ENCODE data around the gene WDR18. TPM values are rescaled to one million over a fixed set of nuclear protein-coding genes. Genes with fewer than 3 reads are reported as not detected.

The WDR18 gene
- total and polyA plus RNA-seq, 8 donors: 12.3 to 84.8 (median 23.3) TPM

DNA sequence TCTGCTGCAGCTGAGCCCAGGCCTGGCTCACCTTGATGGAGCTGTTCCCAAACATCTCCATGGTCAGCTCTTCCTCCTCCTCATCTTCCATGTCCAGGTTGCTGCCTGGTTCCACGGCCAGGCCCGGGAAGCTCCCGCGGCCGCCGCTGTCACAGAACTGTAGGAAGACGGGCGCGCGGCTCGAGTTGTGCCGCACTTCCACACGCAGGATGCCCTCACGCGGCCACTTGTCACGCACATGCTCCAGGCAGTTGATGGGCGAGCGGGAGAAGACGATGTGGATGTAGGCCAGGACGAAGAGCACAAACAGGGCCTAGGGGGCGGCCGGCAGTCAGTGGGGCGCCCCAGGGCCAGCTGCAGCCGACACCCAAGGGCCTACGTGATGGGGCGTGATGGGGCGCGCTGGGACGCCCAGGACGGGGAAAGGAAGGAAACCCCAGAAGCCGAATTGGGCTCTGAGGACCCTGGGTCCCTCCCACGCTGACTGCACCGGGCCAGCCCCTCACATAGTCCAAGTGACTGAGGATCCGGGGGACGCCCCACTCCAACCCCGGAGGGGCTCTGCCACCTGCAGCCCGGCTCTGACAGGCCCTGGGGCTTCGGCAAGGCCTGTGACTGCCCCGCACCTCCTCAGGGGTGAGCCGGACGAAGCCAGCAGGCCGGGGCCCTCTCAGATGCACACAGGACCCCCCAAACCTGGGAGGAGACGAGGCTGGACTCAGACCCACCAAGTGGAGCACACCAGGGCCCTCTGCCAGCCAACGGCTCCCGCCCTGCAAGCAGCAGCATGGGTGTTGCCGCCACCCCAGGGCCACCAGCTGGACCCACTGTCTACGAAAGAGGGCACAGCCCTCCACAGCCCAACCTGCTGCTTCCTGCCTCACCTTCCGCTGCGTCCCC lies 30.3 kb downstream of the WDR18 start:
- DNase-seq (peak in 2 of 6 donors; percentile 61 to 74), ATAC-seq (no peak), FAIRE-seq (no peak)
- no peaks in the 10 kb centered on the region for H3K27me3 ChIP-seq
- H3K4me1 ChIP-seq: peaks cover 26 to 35% (median 31%) of the 10 kb centered on the region in 3 donors
- peaks cover 0 to 47% (median 21%) of the 10 kb centered on the region in 3 donors for H3K36me3 ChIP-seq
- WGBS, 2 donors: 93 to 97% methylated on average over 43 to 49 of the region's 49 CpGs
- TF ChIP-seq, protein P1, sequence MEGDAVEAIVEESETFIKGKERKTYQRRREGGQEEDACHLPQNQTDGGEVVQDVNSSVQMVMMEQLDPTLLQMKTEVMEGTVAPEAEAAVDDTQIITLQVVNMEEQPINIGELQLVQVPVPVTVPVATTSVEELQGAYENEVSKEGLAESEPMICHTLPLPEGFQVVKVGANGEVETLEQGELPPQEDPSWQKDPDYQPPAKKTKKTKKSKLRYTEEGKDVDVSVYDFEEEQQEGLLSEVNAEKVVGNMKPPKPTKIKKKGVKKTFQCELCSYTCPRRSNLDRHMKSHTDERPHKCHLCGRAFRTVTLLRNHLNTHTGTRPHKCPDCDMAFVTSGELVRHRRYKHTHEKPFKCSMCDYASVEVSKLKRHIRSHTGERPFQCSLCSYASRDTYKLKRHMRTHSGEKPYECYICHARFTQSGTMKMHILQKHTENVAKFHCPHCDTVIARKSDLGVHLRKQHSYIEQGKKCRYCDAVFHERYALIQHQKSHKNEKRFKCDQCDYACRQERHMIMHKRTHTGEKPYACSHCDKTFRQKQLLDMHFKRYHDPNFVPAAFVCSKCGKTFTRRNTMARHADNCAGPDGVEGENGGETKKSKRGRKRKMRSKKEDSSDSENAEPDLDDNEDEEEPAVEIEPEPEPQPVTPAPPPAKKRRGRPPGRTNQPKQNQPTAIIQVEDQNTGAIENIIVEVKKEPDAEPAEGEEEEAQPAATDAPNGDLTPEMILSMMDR (IDR thresholded peaks at IDR 0.05): no peak
- no peaks in the 10 kb centered on the region for H3K9me3 ChIP-seq
- H3K4me3 ChIP-seq: no peak overlapping the region
- intact Hi-C loops (cut with DNase I): no loop called here
- H3K27ac ChIP-seq: no peak overlapping the region

DNA sequence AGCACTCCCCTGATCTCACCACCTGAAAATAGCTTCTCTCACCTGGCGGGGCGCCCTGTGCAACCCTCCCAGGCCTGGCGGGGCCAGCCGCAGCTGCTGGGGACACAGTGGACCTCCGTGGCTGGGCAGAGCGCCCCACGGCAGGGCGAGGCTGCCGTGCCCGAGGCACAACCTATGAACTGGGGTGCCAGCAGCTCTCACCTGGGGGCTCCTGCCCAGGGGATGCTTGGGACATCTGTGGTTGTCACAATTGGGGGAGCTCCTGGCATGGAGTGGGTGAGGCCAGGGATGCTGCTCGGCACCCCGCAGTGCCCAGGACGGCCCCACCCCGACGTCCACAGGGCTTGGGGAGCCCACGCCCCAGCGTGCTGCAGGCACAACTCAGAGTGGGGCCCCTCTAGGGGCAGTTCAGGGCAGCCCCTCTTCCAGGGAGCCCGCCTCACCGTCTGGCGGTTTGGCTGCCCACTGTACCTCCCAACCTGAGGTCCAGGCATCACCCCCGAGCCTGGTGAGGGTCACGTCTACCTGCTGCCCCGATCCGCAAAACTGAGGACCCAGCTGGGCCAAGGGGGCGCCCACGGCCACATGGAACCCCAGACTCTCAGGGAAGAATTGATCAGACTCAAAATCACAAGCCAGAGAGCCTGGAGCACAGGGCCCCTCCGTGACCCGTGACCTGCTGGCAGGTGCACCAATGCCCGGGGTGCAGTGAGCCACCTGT lies 31.1 kb downstream of the WDR18 start:
- peak in 1 of 6 donors; percentile 74 for DNase-seq

DNA sequence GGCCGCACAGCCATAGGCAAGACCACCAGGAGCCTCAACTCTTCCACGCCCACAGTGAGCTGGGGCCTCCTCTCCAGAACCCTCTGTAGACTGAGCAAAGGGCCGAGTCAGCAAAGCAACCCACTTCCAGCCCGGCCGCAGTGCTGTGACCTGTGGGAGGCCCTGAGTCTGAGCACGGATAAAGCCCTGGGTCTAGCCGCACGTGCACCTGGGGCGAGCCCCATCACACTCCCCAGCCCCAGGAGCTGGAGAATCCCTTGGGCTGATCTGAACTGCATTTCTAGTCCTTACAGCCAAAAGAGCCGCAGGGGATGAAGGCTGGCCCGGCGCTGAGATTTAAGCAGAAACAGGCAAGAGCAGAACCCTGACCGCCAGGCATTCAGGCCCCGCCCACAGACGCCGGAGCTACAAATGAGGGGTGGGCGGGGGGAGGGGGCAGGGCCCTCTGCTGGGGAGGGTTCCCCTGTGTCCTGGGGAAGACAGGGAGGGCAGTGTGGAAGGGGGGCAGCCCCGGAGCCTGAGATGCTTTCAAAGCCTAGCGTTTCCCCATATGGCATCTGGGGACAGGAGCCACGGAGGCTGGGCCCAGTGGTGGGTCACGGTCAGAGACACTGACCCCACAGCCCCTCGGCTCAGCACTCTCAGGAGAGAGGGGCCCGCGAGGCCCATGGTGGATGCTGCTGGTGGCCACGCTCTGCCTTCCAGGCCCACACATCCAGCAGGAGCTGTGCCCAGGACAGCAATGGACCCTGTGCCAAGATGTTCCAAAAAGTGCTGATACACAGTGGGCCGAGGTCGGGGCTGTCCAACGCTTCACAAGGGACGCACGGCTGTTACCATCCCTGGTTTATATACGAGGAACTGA lies 31.9 kb downstream of the WDR18 start:
- Histone ChIP-seq H3K27me3 (no peaks in the 10 kb centered on the region), H3K9me3 (no peaks in the 10 kb centered on the region), H3K27ac (no peak overlapping the region), H3K4me1 (peaks cover 26 to 40% (median 34%) of the 10 kb centered on the region in 3 donors), H3K36me3 (peaks cover 0 to 31% (median 11%) of the 10 kb centered on the region in 3 donors), H3K4me3 (peak overlapping the region in 1 of 4 donors; percentile 6)
- FAIRE-seq (no peak), DNase-seq (peak in 2 of 6 donors; percentile 43 to 71), ATAC-seq (no peak)
- WGBS, 2 donors: 60 to 65% methylated on average over 30 to 31 of the region's 31 CpGs
- intact Hi-C loops (cut with DNase I): no loop called here
- TF ChIP-seq, protein P1 (IDR thresholded peaks at IDR 0.05): no peak

More for the DNA sequence above, 31.1 kb downstream of the WDR18 start:
- no peaks in the 10 kb centered on the region for H3K9me3 ChIP-seq
- ATAC-seq (no peak), FAIRE-seq (no peak)
- H3K27me3 ChIP-seq: no peaks in the 10 kb centered on the region
- H3K4me3 ChIP-seq: no peak overlapping the region
- TF ChIP-seq, protein P1 (IDR thresholded peaks at IDR 0.05): no peak
- peaks cover 0 to 39% (median 19%) of the 10 kb centered on the region in 3 donors for H3K36me3 ChIP-seq
- H3K27ac ChIP-seq: no peak overlapping the region
- intact Hi-C loops (cut with DNase I): no loop called here
- H3K4me1 ChIP-seq: peaks cover 26 to 40% (median 34%) of the 10 kb centered on the region in 3 donors
- WGBS, 2 donors: 80 to 87% methylated on average over 24 to 29 of the region's 29 CpGs

DNA sequence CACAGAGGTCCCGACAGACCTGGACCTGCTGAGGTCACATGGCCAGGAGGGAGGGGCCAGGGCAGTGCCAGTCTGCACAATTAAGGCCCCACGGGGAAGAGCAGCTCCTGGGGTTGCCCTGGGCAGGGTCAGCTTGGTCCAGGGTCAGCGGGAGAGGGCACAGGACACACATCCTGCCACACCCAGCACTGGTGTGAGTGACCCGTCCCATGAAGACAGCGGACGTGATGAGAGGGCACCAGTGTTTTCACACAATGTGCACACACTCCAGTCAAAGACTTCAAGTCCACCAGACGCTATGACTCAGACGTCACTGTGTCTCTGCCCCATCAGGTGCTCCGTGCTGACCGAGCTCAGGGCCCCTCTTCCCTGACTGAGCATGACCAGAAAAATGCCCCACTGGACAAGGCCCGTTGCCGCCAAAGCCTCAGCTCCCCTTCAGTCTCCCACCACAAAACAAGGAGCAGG lies 32.5 kb downstream of the WDR18 start:
- peaks cover 26 to 40% (median 34%) of the 10 kb centered on the region in 3 donors for H3K4me1 ChIP-seq
- H3K27ac ChIP-seq: peak overlapping the region in 1 of 4 donors; percentile 39
- ATAC-seq: no peak
- no peaks in the 10 kb centered on the region for H3K27me3 ChIP-seq
- DNase-seq: peak in 2 of 6 donors; percentile 42 to 72
- H3K4me3 ChIP-seq: peak overlapping the region in 1 of 4 donors; percentile 6
- H3K36me3 ChIP-seq: peaks cover 0 to 24% (median 8%) of the 10 kb centered on the region in 3 donors
- WGBS, 2 donors: 31 to 38% methylated on average over 12 of the region's 12 CpGs
- TF ChIP-seq, protein P1 (IDR thresholded peaks at IDR 0.05): no peak
- H3K9me3 ChIP-seq: no peaks in the 10 kb centered on the region
- no peak for FAIRE-seq
- intact Hi-C loops (cut with DNase I): no loop called here
